IMR-90 (cell line): ENCODE data around the gene CD82. TPM values are rescaled to one million over a fixed set of nuclear protein-coding genes. Genes with fewer than 3 reads are reported as not detected.

Experiments
- ATAC-seq: fragments of 200-7000 bp; cut with Tn5 transposase; 2 replicates; pipeline ENCODE4 v1.9.1; 2020; ENCODE audit warnings: low read depth, mild to moderate bottlenecking, moderate library complexity
- BruUV-seq: library from RNA; stranded (reverse); fragments of 400-500 nt; replicated peaks from 2 replicates; lab custom pipeline; 2021; lab: Mats Ljungman, UMichigan
- CTCF ChIA-PET: fragments of 300-600 bp; formaldehyde crosslinking; extraction: SDS; loops from one replicate; lab custom pipeline; 2021; ENCODE audit warnings: antibody characterized with exemption; lab: Yijun Ruan, JAX
- POLR2A ChIA-PET: fragments of 300-600 bp; sonication (Branson Sonifier 250); formaldehyde crosslinking; loops from one replicate; lab custom pipeline; 2022; ENCODE audit warnings: antibody characterized with exemption; ENCODE audit not compliant: unreplicated experiment; lab: Charles Lee
- DNase-seq: peaks from one replicate; pipeline ENCODE4 v3.0.0; 2013
- H2AFZ ChIP-seq: replicated peaks from 2 replicates; pipeline ENCODE3; 2013; ENCODE audit warnings: low read length, mild to moderate bottlenecking; ENCODE audit not compliant: poor library complexity
- H2AK5ac ChIP-seq: 2 replicates; pipeline ENCODE4 v1.6.1; 2013; ENCODE audit warnings: low read depth, low read length, inconsistent platforms
- H2AK9ac ChIP-seq: replicated peaks from 2 replicates; pipeline ENCODE3; 2013; ENCODE audit warnings: mild to moderate bottlenecking, low read depth, low read length, moderate library complexity; ENCODE audit not compliant: poor library complexity
- H2BK120ac ChIP-seq: 2 replicates; pipeline ENCODE4 v1.6.1; 2013; ENCODE audit warnings: low read depth, low read length, inconsistent platforms
- H2BK15ac ChIP-seq: 3 replicates; pipeline ENCODE4 v1.6.1; 2013; ENCODE audit warnings: low read depth, low read length, inconsistent platforms
- H2BK20ac ChIP-seq: 2 replicates; pipeline ENCODE4 v1.6.1; 2013; ENCODE audit warnings: low read depth, mild to moderate bottlenecking, inconsistent platforms, low read length, moderate library complexity
- H2BK5ac ChIP-seq: 2 replicates; pipeline ENCODE4 v1.6.1; 2013; ENCODE audit warnings: mild to moderate bottlenecking, low read depth, low read length, inconsistent platforms; ENCODE audit not compliant: poor library complexity, severe bottlenecking
- H3K14ac ChIP-seq: replicated peaks from 2 replicates; pipeline ENCODE4 v1.6.1; 2013; ENCODE audit warnings: low read depth, low read length, inconsistent platforms
- H3K18ac ChIP-seq: 2 replicates; pipeline ENCODE4 v1.6.1; 2013; ENCODE audit warnings: low read depth, low read length, control low read depth
- H3K23ac ChIP-seq: 2 replicates; pipeline ENCODE4 v1.6.1; 2013; ENCODE audit warnings: low read depth, low read length, inconsistent platforms
- H3K27ac ChIP-seq: 2 replicates; pipeline ENCODE4 v1.5.1; 2013; ENCODE audit warnings: mild to moderate bottlenecking, control low read depth, low read length; ENCODE audit not compliant: insufficient read depth
- H3K27me3 ChIP-seq: 2 replicates; pipeline ENCODE4 v1.6.1; 2013; ENCODE audit warnings: low read length; ENCODE audit not compliant: control insufficient read depth, insufficient read depth
- H3K36me3 ChIP-seq: 2 replicates; pipeline ENCODE4 v1.6.1; 2013; ENCODE audit warnings: low read length, mixed read lengths; ENCODE audit not compliant: control insufficient read depth, insufficient read depth
- H3K4ac ChIP-seq: 2 replicates; pipeline ENCODE4 v1.6.1; 2013; ENCODE audit warnings: low read depth, low read length, inconsistent platforms
- H3K4me1 ChIP-seq: 2 replicates; pipeline ENCODE4 v1.6.1; 2013; ENCODE audit warnings: low read length, mixed read lengths; ENCODE audit not compliant: control insufficient read depth, insufficient read depth
- H3K4me2 ChIP-seq: 2 replicates; pipeline ENCODE4 v1.6.1; 2013; ENCODE audit warnings: low read depth, mild to moderate bottlenecking, control low read depth, low read length, moderate library complexity
- H3K4me3 ChIP-seq: 2 replicates; pipeline ENCODE4 v1.5.1; 2013; ENCODE audit warnings: low read depth, mild to moderate bottlenecking, control low read depth, low read length, moderate library complexity; ENCODE audit not compliant: insufficient read depth
- H3K56ac ChIP-seq: 2 replicates; pipeline ENCODE4 v1.6.1; 2013; ENCODE audit warnings: low read length, inconsistent platforms; ENCODE audit not compliant: insufficient read depth; ENCODE audit errors: extremely low read depth
- H3K79me1 ChIP-seq, 2 experiments: 2 replicates each; pipeline ENCODE4 v1.6.1; 2013; ENCODE audit warnings: low read length in 2 of 2, inconsistent platforms in 1 of 2, low read depth in 1 of 2
- H3K9ac ChIP-seq: 2 replicates; pipeline ENCODE4 v1.6.1; 2013; ENCODE audit warnings: low read depth, low read length, control low read depth
- H3K9me1 ChIP-seq: 2 replicates; pipeline ENCODE4 v1.6.1; 2013; ENCODE audit warnings: low read length, inconsistent platforms; ENCODE audit not compliant: insufficient read depth
- H3K9me3 ChIP-seq: 2 replicates; pipeline ENCODE4 v1.6.1; 2013; ENCODE audit warnings: low read length; ENCODE audit not compliant: control insufficient read depth, insufficient read depth
- H4K20me1 ChIP-seq: 2 replicates; pipeline ENCODE4 v1.6.1; 2013; ENCODE audit warnings: low read length, inconsistent platforms; ENCODE audit not compliant: insufficient read depth
- H4K5ac ChIP-seq: 2 replicates; pipeline ENCODE4 v1.6.1; 2013; ENCODE audit warnings: mild to moderate bottlenecking, low read depth, low read length, control low read depth
- H4K8ac ChIP-seq, 2 experiments: 2 replicates each; pipeline ENCODE4 v1.6.1; 2013; ENCODE audit warnings: low read depth in 2 of 2, low read length in 2 of 2, control low read depth in 1 of 2, inconsistent platforms in 1 of 2
- H4K91ac ChIP-seq: 2 replicates; pipeline ENCODE4 v1.6.1; 2013; ENCODE audit warnings: low read depth, low read length, inconsistent platforms; ENCODE audit not compliant: insufficient read depth
- CEBPB ChIP-seq: IDR thresholded peaks from 2 replicates; pipeline ENCODE4 v1.6.1; 2012; ENCODE audit warnings: low read depth, low read length, improper control_type of control experiment
- RFX5 ChIP-seq: IDR thresholded peaks from 2 replicates; pipeline ENCODE4 v1.8.0; 2012; ENCODE audit warnings: low read depth, mild to moderate bottlenecking, low read length, moderate library complexity
- USF2 ChIP-seq: fragments of 150-350 bp; IDR thresholded peaks from 2 replicates; pipeline ENCODE4 v1.6.1; 2017; ENCODE audit warnings: mild to moderate bottlenecking, antibody characterized with exemption, low read length, low read depth
- WGBS, 2 experiments: methylation state at CpG; one replicate each; pipeline versions ENCODE4 v1.1.5 to v1.1.7; 2013; ENCODE audit warnings: missing lambda C conversion rate in 2 of 2; ENCODE audit not compliant: insufficient read length in 1 of 2; ENCODE audit errors: extremely low coverage in 2 of 2; 5-methylcytosine and 5-hydroxymethylcytosine counted together
- dilution Hi-C: fragments of 300-500 bp; cut with HindIII; formaldehyde crosslinking; loops from one replicate; pipeline ENCODE4 v1.14.3; 2018; ENCODE audit warnings: low sequenced_read_pairs; ENCODE audit not compliant: unreplicated experiment
- in situ Hi-C: fragments of 300-500 bp; cut with MboI; formaldehyde crosslinking; loops from 3 replicates; pipeline ENCODE4 v1.14.3; 2019; ENCODE audit warnings: low sequenced_read_pairs, inconsistent platforms, mixed read lengths
- intact Hi-C: fragments of 100-400 bp; cut with micrococcal nuclease; formaldehyde crosslinking; loops from 2 replicates; pipeline ENCODE4 v1.10.0; 2022
- polyA plus RNA-seq, 3 experiments: library from polyadenylated mRNA; depleted of rRNA; stranded (reverse); fragments of >200 nt; gene quantifications; 2 replicates each; pipeline ENCODE4 v1.2.3, GENCODE V29; 2012; ENCODE audit warnings: low replicate concordance in 1 of 3
- total RNA-seq: library from RNA; depleted of rRNA; stranded (reverse); fragments of >200 nt; gene quantifications from 2 replicates; pipeline ENCODE4 v1.2.3, GENCODE V29; 2012

Gene CD82
- total and polyA plus RNA-seq, 2 of the 4 experiments (the other 2 are of a cell fraction), result 32.8 to 49.4 TPM

- Histone ChIP-seq H3K4me2 (no peak overlapping the region), H4K91ac (0 out of 2 replicates have a peak overlapping the region, but pooled peaks have one; percentile 38), H3K4ac (peak overlapping the region; percentile 91), H3K79me1 (peaks cover 26 to 68% of the 10 kb centered on the region in 2 experiments), H2BK120ac (peak overlapping the region; percentile 66), H3K4me3 (no peak overlapping the region), H3K36me3 (no peaks in the 10 kb centered on the region), H3K56ac (no peak overlapping the region), H3K14ac (peak overlapping the region; percentile 53; the same call in 1 of the 2 replicates), H3K18ac (no peak overlapping the region), H2AK5ac (peak overlapping the region; percentile 89), H2AK9ac (no peak overlapping the region), H4K8ac (peak overlapping the region in 1 of 2 experiments; percentile 20; a peak in 1 of 4 replicates), H4K20me1 (no peaks in the 10 kb centered on the region), H4K5ac (no peak overlapping the region), H3K9ac (no peak overlapping the region), H3K27ac (no peak overlapping the region), H2BK15ac (peak overlapping the region; percentile 23; the same call in 1 of the 3 replicates), H3K9me1 (peaks cover 19% of the 10 kb centered on the region), H2BK5ac (no peak overlapping the region), H3K4me1 (peaks cover 29% of the 10 kb centered on the region), H2AFZ (no peak overlapping the region), H2BK20ac (no peak overlapping the region; the same call in 1 of the 2 replicates), H3K23ac (0 out of 2 replicates have a peak overlapping the region, but pooled peaks have one; percentile 13), H3K27me3 (no peaks in the 10 kb centered on the region), H3K9me3 (no peaks in the 10 kb centered on the region)
- no CpG with 5 or more reads among the region's 4 CpGs for WGBS, 2 experiments
- POLR2A ChIA-PET, result no interaction called here
- TF ChIP-seq RFX5, result no peak
- TF ChIP-seq USF2, result no peak
- no peak for TF ChIP-seq CEBPB
- CTCF ChIA-PET, result no interaction called here
- ATAC-seq, result no peak
- dilution Hi-C loops (no loop called here), intact Hi-C loops (no loop called here), in situ Hi-C loops (no loop called here)
- DNase-seq, result no peak
- no TSS peak for BruUV-seq
Observed at GRCh38 chr11:44576656-44577055, 11.2 kb downstream of the CD82 start.
